Measurements from ENCODE around the gene SYT7. TPM values are rescaled to one million over a fixed set of nuclear protein-coding genes. Genes with fewer than 3 reads are reported as not detected.

The SYT7 gene
- total RNA-seq, 4 donors from 2014 or later = 2.1 to 10.0 (median 5.9) TPM

- no peaks in the 10 kb centered on the region for H3K36me3 ChIP-seq
- intact Hi-C loops (cut with DNase I; ENCODE audit: low total_unique reads) = no loop called here
- TF ChIP-seq POLR2A (IDR thresholded peaks at IDR 0.05) (no peak), CTCF (IDR thresholded peaks at IDR 0.05) (no peak)
Measured at GRCh38 chr11:61486011-61486620, 94.8 kb downstream of the SYT7 start.

GRCh38 chr11:61485080-61485479 lies 95.8 kb downstream of the SYT7 start:
- H3K27me3 ChIP-seq = no peaks in the 10 kb centered on the region
- DNase-seq = no peak
- no peaks in the 10 kb centered on the region for H3K9me3 ChIP-seq
- H3K4me3 ChIP-seq = no peak overlapping the region
- no peaks in the 10 kb centered on the region for H3K36me3 ChIP-seq
- intact Hi-C loops (cut with DNase I; ENCODE audit: low total_unique reads) = no loop called here
- H3K27ac ChIP-seq = no peak overlapping the region
- no peak for TF ChIP-seq POLR2A (IDR thresholded peaks at IDR 0.05)
- no peak for TF ChIP-seq CTCF (IDR thresholded peaks at IDR 0.05)
- no peaks in the 10 kb centered on the region for H3K4me1 ChIP-seq

More at GRCh38 chr11:61486011-61486620, 94.8 kb downstream of the SYT7 start:
- no peak for DNase-seq
- Histone ChIP-seq H3K27me3 (no peaks in the 10 kb centered on the region), H3K4me1 (no peaks in the 10 kb centered on the region), H3K9me3 (no peaks in the 10 kb centered on the region), H3K27ac (no peak overlapping the region), H3K4me3 (no peak overlapping the region)

DNA sequence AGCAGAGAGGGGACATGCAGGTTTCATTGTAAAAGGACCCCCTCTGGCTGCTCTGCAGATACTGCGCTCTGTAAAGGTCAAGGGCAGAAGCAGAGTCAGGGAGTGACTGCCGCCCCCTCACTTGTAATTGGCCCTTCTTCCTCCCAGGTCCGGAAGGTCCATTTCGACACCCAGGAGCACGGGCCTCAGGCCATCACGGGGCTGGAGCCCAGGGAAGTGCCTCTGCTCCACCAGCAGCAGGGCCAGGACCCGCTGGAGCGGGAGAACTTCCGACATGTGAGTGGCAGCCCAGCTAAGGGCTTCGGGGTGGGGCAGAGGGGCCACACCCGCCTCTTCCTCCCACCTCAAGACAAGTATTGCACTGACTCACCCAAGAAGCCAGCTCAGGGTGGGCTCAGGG lies 96.3 kb downstream of the SYT7 start:
- H3K9me3 ChIP-seq = no peaks in the 10 kb centered on the region
- no peak overlapping the region for H3K4me3 ChIP-seq
- no peaks in the 10 kb centered on the region for H3K27me3 ChIP-seq
- no peak for TF ChIP-seq CTCF (IDR thresholded peaks at IDR 0.05)
- no peak for TF ChIP-seq POLR2A (IDR thresholded peaks at IDR 0.05)
- H3K36me3 ChIP-seq = no peaks in the 10 kb centered on the region
- intact Hi-C loops (cut with DNase I; ENCODE audit: low total_unique reads) = no loop called here
- H3K27ac ChIP-seq = no peak overlapping the region
- H3K4me1 ChIP-seq = no peaks in the 10 kb centered on the region
- no peak for DNase-seq

DNA sequence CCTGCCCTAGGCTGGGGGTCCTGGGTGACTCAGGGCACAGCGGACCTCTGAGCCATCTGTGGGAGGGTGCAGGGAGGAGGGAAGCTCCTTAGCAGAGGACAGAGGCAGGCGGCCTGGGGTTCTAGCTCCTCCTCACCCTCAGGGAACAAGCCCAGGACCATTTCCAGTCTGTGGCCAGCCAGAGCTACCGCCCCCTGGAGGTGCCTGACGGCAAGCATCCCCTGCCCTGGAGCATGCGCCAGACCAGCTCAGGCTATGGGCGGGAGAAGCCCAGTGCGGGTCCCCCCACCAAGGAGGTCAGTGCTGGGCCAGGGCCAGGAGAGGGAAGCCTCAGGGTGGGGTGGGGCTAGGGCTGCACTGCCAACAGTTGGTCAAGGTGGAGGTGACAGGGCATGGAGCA lies 98.4 kb downstream of the SYT7 start:
- intact Hi-C loops (cut with DNase I; ENCODE audit: low total_unique reads) = no loop called here
- TF ChIP-seq POLR2A (IDR thresholded peaks at IDR 0.05) = no peak
- TF ChIP-seq CTCF (IDR thresholded peaks at IDR 0.05) = no peak
- H3K9me3 ChIP-seq = no peaks in the 10 kb centered on the region
- no peak for DNase-seq
- H3K36me3 ChIP-seq = no peaks in the 10 kb centered on the region
- H3K27ac ChIP-seq = no peak overlapping the region
- no peaks in the 10 kb centered on the region for H3K4me1 ChIP-seq
- no peaks in the 10 kb centered on the region for H3K27me3 ChIP-seq
- no peak overlapping the region for H3K4me3 ChIP-seq

GRCh38 chr11:61481806-61482205 lies 99.1 kb downstream of the SYT7 start:
- intact Hi-C loops (cut with DNase I; ENCODE audit: low total_unique reads) = no loop called here
- H3K36me3 ChIP-seq = no peaks in the 10 kb centered on the region
- TF ChIP-seq CTCF (IDR thresholded peaks at IDR 0.05) (no peak), POLR2A (IDR thresholded peaks at IDR 0.05) (no peak)
- H3K4me3 ChIP-seq = no peak overlapping the region
- H3K9me3 ChIP-seq = no peaks in the 10 kb centered on the region
- DNase-seq = no peak
- no peaks in the 10 kb centered on the region for H3K4me1 ChIP-seq
- no peaks in the 10 kb centered on the region for H3K27me3 ChIP-seq
- no peak overlapping the region for H3K27ac ChIP-seq
